NCI-H2081 (cell line): ENCODE measurements around the gene MBIP.
"Not testable (repeated sequence)": the region's sequence is repeated elsewhere in the genome, so short reads cannot be mapped to it uniquely, and the experiment has no call there.

Experiments
- DNase-seq, 2 experiments: peaks; one replicate each; lab custom pipeline; 2025; lab: John Stamatoyannopoulos, UW

Gene MBIP

GRCh38 chr14:36320200-36320896, at the start of gene MBIP:
Gene MBIP, minus strand, starts transcription at chr14:36320637. Its CDS starts 49 bp downstream, at chr14:36320588.
- peak; percentile 96 to 98 for DNase-seq

GRCh38 chr14:36367985-36368774, 47.7 kb upstream of the MBIP start:
- peak in 1 of 2 experiments; percentile 13 for DNase-seq

- peak in 1 of 2 experiments; percentile 23 for DNase-seq
Measured at GRCh38 chr14:36365766-36366165, 45.3 kb upstream of the MBIP start.

GRCh38 chr14:36363704-36364103, 43.3 kb upstream of the MBIP start:
- no peak for DNase-seq

- DNase-seq: no peak
Measured at GRCh38 chr14:36362648-36363047, 42.2 kb upstream of the MBIP start.

GRCh38 chr14:36361210-36361853, 40.9 kb upstream of the MBIP start:
- DNase-seq: no peak

GRCh38 chr14:36356862-36357261, 36.4 kb upstream of the MBIP start:
- no peak for DNase-seq

- peak; percentile 37 to 84 for DNase-seq
Measured at GRCh38 chr14:36346052-36346451, 25.6 kb upstream of the MBIP start.

- DNase-seq: no peak
Measured at GRCh38 chr14:36344211-36344610, 23.8 kb upstream of the MBIP start.

GRCh38 chr14:36341811-36342210, 21.4 kb upstream of the MBIP start:
- DNase-seq: not testable (repeated sequence)

- no peak for DNase-seq
Measured at GRCh38 chr14:36340276-36340890, 19.9 kb upstream of the MBIP start.

- no peak for DNase-seq
Measured at GRCh38 chr14:36339816-36340215, 19.4 kb upstream of the MBIP start.

- no peak for DNase-seq
Measured at GRCh38 chr14:36333119-36333518, 12.7 kb upstream of the MBIP start.

GRCh38 chr14:36327573-36327972, 7.1 kb upstream of the MBIP start:
- DNase-seq: not testable (repeated sequence)

- no peak for DNase-seq
Measured at GRCh38 chr14:36325853-36326252, 5.4 kb upstream of the MBIP start.

- no peak for DNase-seq
Measured at GRCh38 chr14:36324897-36325296, 4.5 kb upstream of the MBIP start.

GRCh38 chr14:36320897-36321381, 502 bp upstream of the MBIP start:
- DNase-seq: no peak

- DNase-seq: no peak
Measured at GRCh38 chr14:36319899-36320199, 588 bp downstream of the MBIP start.

- DNase-seq: no peak
Measured at GRCh38 chr14:36317650-36318049, 2.8 kb downstream of the MBIP start.

GRCh38 chr14:36316131-36316530, 4.3 kb downstream of the MBIP start:
- DNase-seq: peak; percentile 53 to 77

- DNase-seq: no peak
Measured at GRCh38 chr14:36315159-36315853, 5.1 kb downstream of the MBIP start.

- peak in 1 of 2 experiments; percentile 38 for DNase-seq
Measured at GRCh38 chr14:36313898-36314297, 6.5 kb downstream of the MBIP start.
